H9 (cell line): ENCODE data around the gene NBEAL1. TPM values are rescaled to one million over a fixed set of nuclear protein-coding genes. Genes with fewer than 3 reads are reported as not detected.

Experiments
- DNase-seq: peaks from one replicate; pipeline ENCODE4 v3.0.0-alpha.2; 2017
- H2AFZ ChIP-seq: one replicate; pipeline ENCODE4 v1.6.1; 2013; ENCODE audit warnings: mild to moderate bottlenecking, low read length, control low read depth, moderate library complexity
- H2AK5ac ChIP-seq: 2 replicates; pipeline ENCODE4 v1.6.1; 2013; ENCODE audit warnings: low read length, control low read depth, mixed read lengths; ENCODE audit not compliant: insufficient read length
- H2BK120ac ChIP-seq: one replicate; pipeline ENCODE4 v1.6.1; 2013; ENCODE audit warnings: low read depth, mild to moderate bottlenecking, low read length, control low read depth, inconsistent platforms; ENCODE audit not compliant: poor library complexity, severe bottlenecking
- H2BK12ac ChIP-seq: 2 replicates; pipeline ENCODE4 v1.6.1; 2013; ENCODE audit warnings: low read length, control low read depth, mixed read lengths, low read depth; ENCODE audit not compliant: insufficient read length
- H2BK15ac ChIP-seq: 2 replicates; pipeline ENCODE4 v1.6.1; 2013; ENCODE audit warnings: low read depth, low read length, control low read depth
- H2BK20ac ChIP-seq: one replicate; pipeline ENCODE4 v1.6.1; 2013; ENCODE audit warnings: low read depth, mild to moderate bottlenecking, low read length, control low read depth, inconsistent platforms; ENCODE audit not compliant: poor library complexity, severe bottlenecking
- H2BK5ac ChIP-seq: 2 replicates; pipeline ENCODE4 v1.6.1; 2013; ENCODE audit warnings: low read length, control low read depth, mixed read lengths; ENCODE audit not compliant: insufficient read length
- H3K14ac ChIP-seq: 2 replicates; pipeline ENCODE4 v1.6.1; 2013; ENCODE audit warnings: low read length, control low read depth; ENCODE audit not compliant: insufficient read depth
- H3K18ac ChIP-seq: 2 replicates; pipeline ENCODE4 v1.6.1; 2013; ENCODE audit warnings: low read depth, mild to moderate bottlenecking, mixed read lengths, low read length, control low read depth; ENCODE audit not compliant: insufficient read length
- H3K23ac ChIP-seq: 2 replicates; pipeline ENCODE4 v1.6.1; 2013; ENCODE audit warnings: low read length, control low read depth, mixed read lengths, low read depth; ENCODE audit not compliant: insufficient read length
- H3K23me2 ChIP-seq: 2 replicates; pipeline ENCODE4 v1.6.1; 2013; ENCODE audit warnings: low read depth, mild to moderate bottlenecking, mixed read lengths, low read length, control low read depth; ENCODE audit not compliant: insufficient read length, poor library complexity, severe bottlenecking
- H3K27ac ChIP-seq: 2 replicates; pipeline ENCODE4 v1.5.1; 2013; ENCODE audit warnings: low read length, control low read depth, mixed read lengths, low read depth; ENCODE audit not compliant: insufficient read length
- H3K27me3 ChIP-seq: 2 replicates; pipeline ENCODE4 v1.6.1; 2013; ENCODE audit warnings: low read length, control low read depth, inconsistent platforms; ENCODE audit not compliant: insufficient read depth
- H3K4ac ChIP-seq: 2 replicates; pipeline ENCODE4 v1.6.1; 2013; ENCODE audit warnings: low read depth, mild to moderate bottlenecking, control low read depth, inconsistent platforms, low read length, moderate library complexity
- H3K4me1 ChIP-seq: 2 replicates; pipeline ENCODE4 v1.6.1; 2013; ENCODE audit warnings: low read length, control low read depth, inconsistent platforms; ENCODE audit not compliant: insufficient read depth
- H3K4me2 ChIP-seq: 2 replicates; pipeline ENCODE4 v1.6.1; 2013; ENCODE audit warnings: low read length, control low read depth, mixed read lengths; ENCODE audit not compliant: insufficient read length, insufficient read depth
- H3K56ac ChIP-seq: 2 replicates; pipeline ENCODE4 v1.6.1; 2013; ENCODE audit warnings: low read depth, mild to moderate bottlenecking, mixed read lengths, low read length, control low read depth; ENCODE audit not compliant: insufficient read length
- H3K79me1 ChIP-seq: 2 replicates; pipeline ENCODE4 v1.6.1; 2013; ENCODE audit warnings: low read depth, mild to moderate bottlenecking, moderate library complexity, low read length, control low read depth, inconsistent platforms; ENCODE audit not compliant: insufficient read depth, poor library complexity, severe bottlenecking
- H3K79me2 ChIP-seq: 2 replicates; pipeline ENCODE4 v1.6.1; 2013; ENCODE audit warnings: low read length, control low read depth, inconsistent platforms; ENCODE audit not compliant: insufficient read depth
- H3K9ac ChIP-seq: 2 replicates; pipeline ENCODE4 v1.6.1; 2013; ENCODE audit warnings: low read length, control low read depth, mixed read lengths; ENCODE audit not compliant: insufficient read length; ENCODE audit errors: extremely low read depth
- H3K9me3 ChIP-seq: one replicate; pipeline ENCODE4 v1.6.1; 2013; ENCODE audit warnings: low read depth, low read length, inconsistent platforms; ENCODE audit not compliant: control insufficient read depth
- H3T11ph ChIP-seq: one replicate; pipeline ENCODE4 v1.6.1; 2013; ENCODE audit warnings: mild to moderate bottlenecking, low read length, control low read depth, inconsistent platforms
- H4K20me1 ChIP-seq: one replicate; pipeline ENCODE4 v1.6.1; 2013; ENCODE audit not compliant: control insufficient read depth, insufficient read length, insufficient read depth
- H4K5ac ChIP-seq: 2 replicates; pipeline ENCODE4 v1.6.1; 2013; ENCODE audit warnings: low read depth, mild to moderate bottlenecking, mixed read lengths, low read length, control low read depth; ENCODE audit not compliant: insufficient read length
- H4K8ac ChIP-seq: replicated peaks from 2 replicates; pipeline ENCODE4 v1.6.1; 2013; ENCODE audit warnings: low read length, control low read depth, mixed read lengths, low read depth; ENCODE audit not compliant: insufficient read length
- H4K91ac ChIP-seq: 2 replicates; pipeline ENCODE4 v1.6.1; 2013; ENCODE audit warnings: low read depth, mild to moderate bottlenecking, moderate library complexity, mixed read lengths, low read length, control low read depth; ENCODE audit not compliant: insufficient read length
- H3K27ac Mint-ChIP-seq, 3 experiments: 2 replicates in 2 of 3; 3 replicates in 1 of 3; pipeline ENCODE4 v1.8.0; 2020 to 2021; ENCODE audit warnings: mixed read lengths in 3 of 3, mild to moderate bottlenecking in 1 of 3, moderate library complexity in 1 of 3
- H3K27me3 Mint-ChIP-seq: 2 replicates; pipeline ENCODE4 v1.8.0; 2021; ENCODE audit warnings: low read depth, mild to moderate bottlenecking, moderate library complexity, mixed read lengths
- H3K36me3 Mint-ChIP-seq, 3 experiments: 2 replicates in 2 of 3; 3 replicates in 1 of 3; pipeline ENCODE4 v1.8.0; 2020 to 2021; ENCODE audit warnings: low read depth in 3 of 3, mixed read lengths in 3 of 3; ENCODE audit not compliant: insufficient read depth in 1 of 3
- H3K4me1 Mint-ChIP-seq, 2 experiments: 2 replicates each; pipeline ENCODE4 v1.8.0; 2020; ENCODE audit warnings: mixed read lengths in 2 of 2
- H3K4me3 Mint-ChIP-seq, 2 experiments: 2 replicates in 1 of 2; 3 replicates in 1 of 2; pipeline ENCODE4 v1.8.0; 2020 to 2021; ENCODE audit warnings: mild to moderate bottlenecking in 2 of 2, mixed read lengths in 2 of 2, moderate library complexity in 1 of 2
- H3K9me3 Mint-ChIP-seq, 2 experiments: 2 replicates in 1 of 2; 3 replicates in 1 of 2; pipeline ENCODE4 v1.8.0; 2020; ENCODE audit warnings: mild to moderate bottlenecking in 2 of 2, mixed read lengths in 2 of 2, moderate library complexity in 1 of 2
- CTCF ChIP-seq: fragments of 200-600 bp; sonication (generic); conservative IDR thresholded peaks from 3 replicates; pipeline ENCODE4 v1.8.0; 2021; ENCODE audit warnings: antibody characterized with exemption, mild to moderate bottlenecking
- WGBS: extraction: QIAGEN DNeasy Blood & Tissue Kit; methylation state at CpG from one replicate; pipeline ENCODE4 v1.1.7; 2013; ENCODE audit warnings: missing lambda C conversion rate, low lambda C conversion rate, mixed read lengths; ENCODE audit not compliant: insufficient read length; ENCODE audit errors: extremely low coverage; 5-methylcytosine and 5-hydroxymethylcytosine counted together
- total RNA-seq: library from RNA; stranded (reverse); gene quantifications from 2 replicates; pipeline ENCODE4 v1.2.1, GENCODE V29; 2021

Gene NBEAL1
- total RNA-seq, 1 experiment from 2014 or later = 10.1 TPM

- Histone ChIP-seq H3K23me2 (no peaks in the 10 kb centered on the region), H4K5ac (no peak overlapping the region), H2BK15ac (no peak overlapping the region), H2AFZ (no peak overlapping the region), H3K79me2 (no peaks in the 10 kb centered on the region), H2BK5ac (no peak overlapping the region), H3K14ac (no peak overlapping the region), H4K20me1 (no peaks in the 10 kb centered on the region), H4K8ac (no peak overlapping the region), H4K91ac (no peak overlapping the region), H3K23ac (no peak overlapping the region), H3K4me2 (no peak overlapping the region), H2AK5ac (no peak overlapping the region), H3K4ac (no peak overlapping the region), H3K79me1 (no peaks in the 10 kb centered on the region), H2BK12ac (no peak overlapping the region), H3K4me1 (no peaks in the 10 kb centered on the region), H3K56ac (no peak overlapping the region), H3T11ph (no peak overlapping the region), H2BK120ac (no peak overlapping the region), H3K9me3 (no peaks in the 10 kb centered on the region), H2BK20ac (no peak overlapping the region), H3K27me3 (no peaks in the 10 kb centered on the region), H3K18ac (no peak overlapping the region), H3K9ac (no peak overlapping the region), H3K27ac (no peak overlapping the region)
- TF ChIP-seq CTCF = no peak
- H3K27ac Mint-ChIP-seq = no peak overlapping the region
- no peaks in the 10 kb centered on the region for H3K9me3 Mint-ChIP-seq
- no peak for DNase-seq
- peaks cover 0 to 15% (median 8%) of the 10 kb centered on the region in 3 experiments; a peak in 4 of 7 replicates for H3K36me3 Mint-ChIP-seq
- no peak overlapping the region for H3K4me3 Mint-ChIP-seq
- no CpG with 5 or more reads among the region's 4 CpGs for WGBS
- H3K27me3 Mint-ChIP-seq = no peaks in the 10 kb centered on the region; the same call in 1 of the 2 replicates
- H3K4me1 Mint-ChIP-seq = peaks cover 10 to 11% of the 10 kb centered on the region in 2 experiments
Observed at GRCh38 chr2:203042178-203042577, 27.5 kb downstream of the NBEAL1 start.
